22Rv1 (cell line): Measurements from ENCODE around the gene THAP3.

ENCODE experiments used
- H3K27ac ChIP-seq: fragments of 450-650 bp; 2 replicates; pipeline ENCODE4 v1.5.1; 2017
- ZFX ChIP-seq: fragments of 450-650 bp; IDR thresholded peaks from 2 replicates; pipeline ENCODE4 v1.6.1; 2017; ENCODE audit warnings: antibody characterized with exemption, borderline replicate concordance
- TF ChIP-seq, protein P1 (sequence below): fragments of 450-650 bp; IDR thresholded peaks from 2 replicates; pipeline ENCODE4 v1.5.1; 2017; ENCODE audit warnings: mild to moderate bottlenecking

THAP3 gene

DNA sequence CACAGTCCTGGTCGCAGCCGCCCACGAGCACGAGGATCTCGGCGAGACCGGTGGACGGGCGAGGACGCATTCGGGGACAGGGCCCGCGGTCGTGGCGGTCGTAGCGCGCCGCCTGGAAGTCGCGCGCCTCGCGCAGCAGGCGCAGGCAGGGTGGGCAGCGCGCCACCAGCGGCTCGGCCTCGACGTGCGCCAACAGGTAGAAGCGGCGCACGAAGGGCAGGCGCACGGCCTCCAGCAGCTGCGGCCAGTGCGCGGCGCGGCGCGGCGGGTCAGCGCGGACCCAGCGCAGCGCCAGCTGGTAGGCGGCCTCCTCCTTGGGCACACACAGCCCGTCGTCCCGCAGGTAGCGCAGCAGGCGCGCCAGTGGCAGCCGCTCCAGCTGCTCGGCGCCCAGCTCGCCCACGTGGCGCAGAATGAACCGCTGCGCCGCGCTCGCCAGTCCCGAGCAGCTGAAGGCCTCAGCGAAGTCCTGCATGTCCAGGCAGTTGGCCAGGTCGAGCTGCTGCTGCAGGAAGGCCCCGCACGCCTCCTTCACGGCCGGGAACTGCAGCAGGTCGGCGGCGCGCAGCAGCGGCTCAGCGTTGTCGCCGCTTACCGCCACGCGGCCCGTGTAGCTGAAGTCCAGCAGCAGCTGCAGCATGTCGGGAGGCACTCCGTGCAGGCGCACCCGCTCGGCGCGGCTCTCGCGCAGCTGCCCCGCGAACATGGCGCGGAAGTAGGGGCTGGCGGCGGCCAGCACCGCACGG is 22.6 kb upstream of the THAP3 start:
- H3K27ac ChIP-seq, result peak overlapping the region; percentile 64
- TF ChIP-seq, protein P1, sequence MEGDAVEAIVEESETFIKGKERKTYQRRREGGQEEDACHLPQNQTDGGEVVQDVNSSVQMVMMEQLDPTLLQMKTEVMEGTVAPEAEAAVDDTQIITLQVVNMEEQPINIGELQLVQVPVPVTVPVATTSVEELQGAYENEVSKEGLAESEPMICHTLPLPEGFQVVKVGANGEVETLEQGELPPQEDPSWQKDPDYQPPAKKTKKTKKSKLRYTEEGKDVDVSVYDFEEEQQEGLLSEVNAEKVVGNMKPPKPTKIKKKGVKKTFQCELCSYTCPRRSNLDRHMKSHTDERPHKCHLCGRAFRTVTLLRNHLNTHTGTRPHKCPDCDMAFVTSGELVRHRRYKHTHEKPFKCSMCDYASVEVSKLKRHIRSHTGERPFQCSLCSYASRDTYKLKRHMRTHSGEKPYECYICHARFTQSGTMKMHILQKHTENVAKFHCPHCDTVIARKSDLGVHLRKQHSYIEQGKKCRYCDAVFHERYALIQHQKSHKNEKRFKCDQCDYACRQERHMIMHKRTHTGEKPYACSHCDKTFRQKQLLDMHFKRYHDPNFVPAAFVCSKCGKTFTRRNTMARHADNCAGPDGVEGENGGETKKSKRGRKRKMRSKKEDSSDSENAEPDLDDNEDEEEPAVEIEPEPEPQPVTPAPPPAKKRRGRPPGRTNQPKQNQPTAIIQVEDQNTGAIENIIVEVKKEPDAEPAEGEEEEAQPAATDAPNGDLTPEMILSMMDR, result peak; percentile 15; the same call in 1 of the 2 replicates
- no peak for TF ChIP-seq ZFX

DNA sequence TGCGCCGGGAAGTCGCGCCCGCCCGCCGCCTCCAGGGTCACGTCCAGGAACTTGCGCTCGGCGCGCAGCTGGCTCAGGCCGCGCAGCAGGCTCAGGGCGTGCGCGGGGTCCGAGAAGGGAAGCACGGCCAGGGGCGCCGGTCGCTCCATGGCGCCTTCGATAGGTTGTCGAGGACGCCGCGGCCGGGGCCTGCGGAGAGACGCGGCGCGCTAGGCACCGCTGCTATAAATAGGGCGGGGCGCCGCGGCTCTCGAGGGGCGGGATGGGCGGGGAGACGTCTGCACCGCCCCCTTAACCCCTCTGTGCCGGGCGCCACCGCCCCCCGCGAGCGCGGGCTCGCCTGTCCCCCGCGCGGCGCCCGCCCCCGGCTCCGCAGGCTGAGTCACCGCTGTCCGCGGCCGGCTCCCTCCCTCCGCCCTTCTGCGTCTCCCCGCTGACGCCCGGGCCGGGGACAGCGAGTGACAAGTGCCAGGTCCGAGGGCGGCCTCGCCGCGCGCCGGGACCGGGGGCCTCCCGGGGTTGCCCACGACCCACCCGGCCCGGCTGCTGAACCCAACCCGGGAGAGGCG is 21.9 kb upstream of the THAP3 start, which contains the start of gene KLHL21:
KLHL21 (minus strand) TSS at position 201 of the 569 bp plus-strand sequence; CDS start at position 149, 52 bp downstream.
- TF ChIP-seq, protein P1, result no peak
- TF ChIP-seq ZFX, result no peak
- H3K27ac ChIP-seq, result peak within 1 kb of the TSS; percentile 64

DNA sequence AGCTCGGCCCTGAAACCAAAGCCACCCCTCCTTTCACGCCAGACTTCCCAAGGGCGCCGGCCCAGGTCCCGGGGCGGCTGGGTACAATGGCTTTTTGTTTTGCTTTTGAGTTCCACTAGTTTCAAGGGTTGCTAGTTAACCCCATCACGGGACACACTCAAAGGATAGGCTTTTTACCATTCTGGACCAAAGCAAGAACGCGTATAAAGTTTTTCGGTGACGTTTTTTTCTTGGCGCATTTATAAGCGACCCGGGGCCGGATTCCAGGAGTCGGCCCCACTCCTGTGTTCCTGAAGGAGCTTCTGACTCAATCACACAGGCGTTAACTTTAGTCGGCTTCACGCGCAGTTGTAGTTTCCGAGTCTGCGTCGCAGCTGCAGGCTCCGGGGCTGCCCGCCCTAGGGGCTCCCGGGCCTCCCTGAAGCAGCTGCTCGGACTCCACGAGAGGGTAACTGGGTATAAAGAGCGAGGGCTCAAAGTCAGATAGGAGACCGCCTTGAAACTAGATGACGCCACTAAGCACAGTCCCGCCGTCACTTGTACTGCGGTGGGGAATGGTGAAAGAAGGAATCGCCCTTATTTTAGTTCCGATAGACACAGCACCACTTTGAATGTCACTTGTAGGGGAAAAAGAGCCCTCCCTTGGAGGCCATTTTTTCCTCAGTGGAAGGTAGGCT is 21.3 kb upstream of the THAP3 start:
- no peak overlapping the region for H3K27ac ChIP-seq
- TF ChIP-seq, protein P1, result no peak
- no peak for TF ChIP-seq ZFX

DNA sequence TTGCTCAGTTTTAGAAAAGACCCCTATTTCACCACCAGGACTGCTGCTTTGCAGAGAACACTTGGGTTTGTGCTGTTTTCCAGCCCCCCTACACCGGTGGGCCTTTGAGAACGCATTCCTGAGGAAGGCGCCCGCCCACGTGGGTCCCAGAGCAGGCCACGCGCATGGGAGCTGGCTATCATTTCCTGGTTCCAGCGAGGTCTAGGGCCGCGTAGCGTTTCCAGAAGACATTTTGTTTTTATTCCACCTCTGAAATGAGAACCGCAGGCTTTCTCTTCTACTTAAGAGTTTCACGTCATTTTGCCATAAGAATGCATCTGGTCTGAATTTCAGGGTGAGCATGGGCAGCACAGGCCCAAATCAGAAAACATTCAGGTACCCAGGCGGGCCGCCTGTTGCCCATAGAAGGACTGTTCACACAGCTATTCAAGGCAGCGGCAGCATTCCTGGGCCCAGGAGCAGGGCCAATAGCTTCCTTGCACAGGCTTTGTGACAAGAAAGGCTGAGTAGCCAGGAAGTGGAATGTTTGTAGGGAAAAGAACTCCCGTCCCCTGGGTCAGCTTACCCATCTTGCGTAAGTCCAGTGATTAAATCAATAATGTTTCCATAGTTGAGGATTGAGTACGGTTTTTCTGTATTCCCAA is 20.6 kb upstream of the THAP3 start:
- no peak overlapping the region for H3K27ac ChIP-seq
- TF ChIP-seq ZFX, result no peak
- TF ChIP-seq, protein P1, result no peak

DNA sequence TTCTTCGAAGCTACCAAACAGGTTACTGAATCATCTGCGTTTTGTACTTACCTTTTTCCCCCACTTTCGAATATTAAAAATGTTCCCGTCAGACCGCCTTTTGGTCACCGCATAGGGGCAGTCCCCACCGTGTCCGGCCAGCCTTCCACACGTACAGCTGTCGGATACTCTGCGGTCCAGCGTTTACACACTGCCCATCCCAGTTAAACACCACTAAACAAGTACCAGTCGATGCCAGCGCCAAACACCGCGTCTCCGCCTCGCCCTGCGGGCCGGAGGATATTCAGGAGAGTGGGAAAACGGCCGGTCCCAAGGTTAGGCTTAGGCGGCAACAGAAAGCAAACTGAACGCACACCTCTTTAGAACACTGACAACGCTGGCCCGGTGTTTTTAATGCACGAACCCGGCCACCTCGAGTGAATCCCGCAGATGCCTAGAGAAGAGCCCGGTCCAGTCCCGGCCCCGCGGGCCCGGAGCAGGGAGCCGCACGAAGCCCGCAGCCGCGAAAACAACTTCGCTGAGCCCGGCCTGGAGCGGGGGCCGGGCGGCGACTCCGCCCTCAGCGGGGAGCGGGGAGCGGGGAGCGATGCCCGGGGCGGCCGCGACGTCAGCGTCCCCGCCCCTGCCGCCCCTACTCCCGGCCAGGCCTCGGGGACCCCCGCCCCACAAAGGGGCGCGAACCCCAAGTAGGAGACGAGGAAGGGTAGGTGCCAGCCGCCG is 11.9 kb upstream of the THAP3 start:
- H3K27ac ChIP-seq, result peak overlapping the region; percentile 86
- TF ChIP-seq, protein P1, result no peak
- no peak for TF ChIP-seq ZFX

DNA sequence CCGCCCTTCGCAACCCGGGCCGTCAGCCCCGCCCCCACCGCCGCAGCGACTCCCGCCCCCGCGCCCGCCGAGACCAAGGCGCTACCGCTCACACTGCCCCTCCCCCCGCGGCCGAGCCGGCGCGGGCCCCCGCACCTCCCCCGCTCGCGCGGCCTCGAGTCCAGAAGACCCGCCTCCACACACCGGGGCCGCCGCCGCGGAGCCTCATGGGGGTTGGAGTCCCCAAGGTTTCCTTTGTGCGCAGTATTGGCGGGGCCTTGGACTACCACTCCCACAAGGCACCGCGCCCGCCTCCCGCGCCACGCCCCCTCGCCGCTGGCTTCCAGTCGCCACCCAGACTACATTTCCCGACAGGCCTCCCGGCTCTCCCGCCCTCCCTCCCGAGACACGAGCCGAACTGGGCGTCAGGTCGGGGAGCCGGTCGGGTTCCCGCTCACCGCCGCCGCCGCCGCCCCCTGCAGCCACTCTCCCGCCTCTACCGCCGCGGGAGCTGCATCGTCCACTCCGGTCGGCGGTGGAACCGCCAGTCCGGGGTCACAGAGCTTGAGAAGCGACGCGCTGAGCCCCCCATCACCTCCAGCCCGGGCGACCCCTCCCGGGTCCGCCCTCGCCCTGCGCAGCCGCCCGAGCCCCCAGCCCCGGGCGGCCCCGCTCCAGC is 11.2 kb upstream of the THAP3 start, which contains the start of gene PHF13:
PHF13 (plus strand) TSS at position 371 of the 658 bp plus-strand sequence. CDS start 336 bp downstream, outside the sequence.
- peak within 1 kb of the TSS; percentile 86 for H3K27ac ChIP-seq
- TF ChIP-seq, protein P1, result no peak
- no peak for TF ChIP-seq ZFX
